Stomach smooth muscle (tissue), 2 donors: ENCODE measurements around the gene ABCG8.

Source experiments
- H3K27ac ChIP-seq: one replicate; pipeline ENCODE4 v1.7.0; 2013; ENCODE audit warnings: mild to moderate bottlenecking, low read length, inconsistent platforms
- H3K27me3 ChIP-seq, 2 donors: one replicate each; pipeline ENCODE4 v1.7.0; 2013; ENCODE audit warnings: low read length in 2 of 2; ENCODE audit not compliant: insufficient read depth in 2 of 2, control insufficient read depth in 1 of 2
- H3K36me3 ChIP-seq, 2 donors: one replicate each; pipeline ENCODE4 v1.7.0; 2013; ENCODE audit warnings: low read length in 2 of 2; ENCODE audit not compliant: control insufficient read depth in 2 of 2, insufficient read depth in 2 of 2
- H3K4me1 ChIP-seq: one replicate; pipeline ENCODE4 v1.7.0; 2013; ENCODE audit warnings: low read length; ENCODE audit not compliant: control insufficient read depth, insufficient read depth
- H3K4me3 ChIP-seq, 2 donors: one replicate each; pipeline ENCODE4 v1.7.0; 2013; ENCODE audit warnings: low read length in 2 of 2
- H3K9ac ChIP-seq, 2 donors: one replicate each; pipeline ENCODE4 v1.7.0; 2013; ENCODE audit warnings: low read length in 2 of 2, mild to moderate bottlenecking in 1 of 2
- H3K9me3 ChIP-seq, 2 donors: one replicate each; pipeline ENCODE4 v1.7.0; 2013; ENCODE audit warnings: low read length in 2 of 2; ENCODE audit not compliant: control insufficient read depth in 2 of 2
- donor health status: healthy.
- donor health status: Pancreatic carcinoma.

ABCG8 gene

DNA sequence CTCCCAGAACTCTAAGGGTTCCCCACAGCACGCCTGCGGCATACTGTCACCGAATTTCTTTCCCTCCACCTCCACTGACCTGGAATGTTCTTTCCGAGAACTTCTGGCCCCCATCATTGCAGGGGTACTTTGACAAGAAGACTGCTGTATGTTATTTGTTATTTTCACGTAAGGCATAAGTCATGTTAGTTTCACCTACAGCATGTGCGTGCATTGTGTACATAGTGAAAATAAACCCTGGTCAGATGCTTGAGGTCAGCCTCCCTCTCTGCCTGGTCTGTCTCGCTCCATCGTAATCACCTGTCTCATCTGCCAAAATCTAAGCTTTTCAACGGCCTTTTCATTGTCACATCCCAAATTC is 4.1 kb downstream of the ABCG8 start:
- no peak overlapping the region for H3K27ac ChIP-seq
- H3K4me3 ChIP-seq: no peak overlapping the region
- H3K9ac ChIP-seq: no peak overlapping the region
- H3K27me3 ChIP-seq: peaks cover 2 to 3% of the 10 kb centered on the region in 2 donors
- no peaks in the 10 kb centered on the region for H3K9me3 ChIP-seq
- H3K36me3 ChIP-seq: no peaks in the 10 kb centered on the region
- no peaks in the 10 kb centered on the region for H3K4me1 ChIP-seq

DNA sequence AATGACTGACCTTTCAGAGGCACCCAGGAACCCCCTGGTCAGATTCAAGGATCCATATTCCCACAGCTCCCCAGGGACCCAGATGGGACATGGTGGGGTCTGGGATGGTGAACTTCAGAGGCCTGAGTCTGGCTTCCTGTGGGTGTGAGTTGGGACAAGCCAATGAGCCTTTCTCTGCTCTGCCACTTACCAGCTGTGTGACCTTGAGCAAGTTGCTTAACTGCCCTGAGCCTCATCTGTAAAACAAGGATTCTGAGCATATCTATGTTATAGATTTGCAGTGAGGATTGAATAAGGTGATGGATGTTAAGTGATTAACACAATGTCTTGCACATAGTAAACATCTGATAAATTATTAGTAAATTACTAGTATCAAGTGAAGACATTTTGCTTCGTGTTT is 6.4 kb downstream of the ABCG8 start:
- H3K27ac ChIP-seq: no peak overlapping the region
- peaks cover 3% of the 10 kb centered on the region for H3K4me1 ChIP-seq
- no peak overlapping the region for H3K4me3 ChIP-seq
- no peaks in the 10 kb centered on the region for H3K36me3 ChIP-seq
- peaks cover 0 to 2% of the 10 kb centered on the region in 2 donors for H3K27me3 ChIP-seq
- no peak overlapping the region for H3K9ac ChIP-seq
- H3K9me3 ChIP-seq: no peaks in the 10 kb centered on the region

DNA sequence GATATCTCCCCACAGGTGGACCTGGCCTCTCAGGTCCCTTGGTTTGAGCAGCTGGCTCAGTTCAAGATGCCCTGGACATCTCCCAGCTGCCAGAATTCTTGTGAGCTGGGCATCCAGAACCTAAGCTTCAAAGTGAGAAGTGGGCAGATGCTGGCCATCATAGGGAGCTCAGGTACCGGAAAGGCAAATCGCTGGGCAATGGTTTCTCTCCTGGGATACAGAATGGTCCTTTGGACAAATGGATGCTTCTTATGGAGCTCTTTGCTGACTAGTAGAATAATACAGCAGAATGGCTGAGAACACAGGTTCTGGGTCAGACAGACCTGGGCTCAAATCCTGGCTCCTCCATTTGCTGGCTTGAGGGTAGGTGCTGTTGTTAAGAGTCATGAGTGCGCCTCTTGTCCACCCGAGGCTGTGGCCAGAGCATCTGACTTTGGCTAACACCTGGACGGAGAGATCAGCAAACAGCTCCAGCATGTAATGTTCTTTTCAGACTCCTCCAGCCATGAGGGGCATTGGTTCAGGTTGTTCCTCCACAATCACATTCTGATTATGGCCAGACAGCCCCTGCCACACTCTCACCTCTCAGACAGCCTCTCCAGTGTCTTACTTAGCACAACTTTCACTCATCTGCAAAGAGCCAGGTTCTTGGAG is 7.5 kb downstream of the ABCG8 start:
- peaks cover 3% of the 10 kb centered on the region for H3K4me1 ChIP-seq

DNA sequence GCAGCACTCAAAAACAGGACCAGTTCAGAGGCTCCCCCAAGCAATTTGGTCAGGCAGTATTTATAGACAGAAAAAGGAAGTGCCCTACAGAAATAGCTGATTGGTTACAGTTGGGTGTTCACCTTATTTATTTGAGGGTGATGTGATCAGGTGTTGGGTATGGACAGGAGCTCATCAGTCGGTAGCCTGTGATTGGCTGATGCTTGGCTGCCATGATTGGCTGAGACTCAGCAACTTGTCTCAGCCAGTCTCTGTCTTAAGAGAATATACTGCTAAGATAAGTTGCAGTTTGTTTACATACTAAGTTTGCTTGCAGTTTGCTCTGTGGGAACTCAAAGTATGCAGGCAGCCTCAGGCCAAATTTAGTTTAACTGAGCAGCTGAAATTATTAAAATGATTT is 9.4 kb downstream of the ABCG8 start:
- Histone ChIP-seq H3K9ac (no peak overlapping the region), H3K9me3 (no peaks in the 10 kb centered on the region), H3K27ac (no peak overlapping the region), H3K4me3 (no peak overlapping the region), H3K27me3 (peaks cover 0 to 2% of the 10 kb centered on the region in 2 donors), H3K36me3 (no peaks in the 10 kb centered on the region), H3K4me1 (peaks cover 3% of the 10 kb centered on the region)

More for the DNA sequence above, 7.5 kb downstream of the ABCG8 start:
- Histone ChIP-seq H3K27ac (no peak overlapping the region), H3K4me3 (no peak overlapping the region), H3K27me3 (no peaks in the 10 kb centered on the region), H3K36me3 (no peaks in the 10 kb centered on the region), H3K9ac (no peak overlapping the region), H3K9me3 (no peaks in the 10 kb centered on the region)

DNA sequence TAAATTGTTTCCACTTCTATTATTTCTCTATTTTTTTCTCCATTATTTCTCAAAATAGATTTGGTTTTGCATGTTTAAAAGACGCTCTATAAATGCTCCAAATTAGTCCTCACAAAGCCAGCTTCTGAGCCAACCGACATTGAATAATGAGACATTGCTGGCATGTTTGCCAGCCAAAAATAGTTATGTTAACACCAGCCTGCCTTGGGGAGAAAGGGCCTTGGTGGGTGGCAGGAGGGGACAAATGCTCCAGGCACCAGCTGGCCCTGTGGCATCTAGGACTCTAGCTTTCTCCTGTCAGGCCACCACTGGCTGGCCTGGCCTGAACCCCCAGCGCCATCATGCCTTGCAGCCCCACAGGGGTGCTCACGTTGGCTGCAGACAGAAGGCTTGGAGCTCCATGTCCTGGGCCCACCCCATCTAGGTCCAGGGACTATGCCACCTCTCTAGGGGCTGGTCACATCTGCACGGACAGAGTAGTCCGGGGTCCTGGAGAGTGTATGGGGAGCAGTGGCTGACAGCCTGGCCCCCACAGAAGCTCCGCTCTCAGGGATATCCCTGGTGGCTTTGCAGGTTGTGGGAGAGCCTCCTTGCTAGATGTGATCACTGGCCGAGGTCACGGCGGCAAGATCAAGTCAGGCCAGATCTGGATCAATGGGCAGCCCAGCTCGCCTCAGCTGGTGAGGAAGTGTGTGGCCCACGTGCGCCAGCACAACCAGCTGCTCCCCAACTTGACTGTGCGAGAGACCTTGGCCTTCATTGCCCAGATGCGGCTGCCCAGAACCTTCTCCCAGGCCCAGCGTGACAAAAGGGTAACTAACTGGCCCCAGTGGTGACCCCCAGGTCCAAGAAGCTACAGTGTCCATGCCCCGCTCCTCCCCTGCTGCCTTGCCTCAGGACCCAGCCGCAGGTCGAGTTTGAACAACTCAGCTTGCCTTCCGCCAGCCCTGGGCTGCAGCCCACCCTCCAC is 12.5 kb downstream of the ABCG8 start:
- H3K4me1 ChIP-seq: peaks cover 3% of the 10 kb centered on the region
- no peak overlapping the region for H3K4me3 ChIP-seq
- H3K27ac ChIP-seq: no peak overlapping the region
- no peak overlapping the region for H3K9ac ChIP-seq
- no peaks in the 10 kb centered on the region for H3K36me3 ChIP-seq
- H3K9me3 ChIP-seq: no peaks in the 10 kb centered on the region
- peaks cover 0 to 12% of the 10 kb centered on the region in 2 donors for H3K27me3 ChIP-seq

DNA sequence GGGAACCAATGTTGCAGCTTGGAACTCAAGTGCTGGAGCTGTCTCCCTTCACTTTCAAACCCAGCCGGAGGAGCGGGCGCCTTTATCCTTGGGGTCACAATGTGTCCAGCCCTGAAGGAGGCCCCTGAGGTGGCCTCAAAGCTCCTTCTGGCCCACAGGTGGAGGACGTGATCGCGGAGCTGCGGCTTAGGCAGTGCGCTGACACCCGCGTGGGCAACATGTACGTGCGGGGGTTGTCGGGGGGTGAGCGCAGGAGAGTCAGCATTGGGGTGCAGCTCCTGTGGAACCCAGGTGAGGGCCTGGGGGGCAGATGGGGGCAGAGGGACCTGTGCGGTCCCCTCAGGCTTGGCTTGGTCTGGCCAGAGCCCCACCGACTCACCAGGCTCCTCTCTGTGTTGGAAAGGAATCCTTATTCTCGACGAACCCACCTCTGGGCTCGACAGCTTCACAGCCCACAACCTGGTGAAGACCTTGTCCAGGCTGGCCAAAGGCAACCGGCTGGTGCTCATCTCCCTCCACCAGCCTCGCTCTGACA is 13.5 kb downstream of the ABCG8 start:
- Histone ChIP-seq H3K4me1 (peaks cover 3% of the 10 kb centered on the region), H3K9ac (no peak overlapping the region), H3K27me3 (peaks cover 0 to 12% of the 10 kb centered on the region in 2 donors), H3K36me3 (no peaks in the 10 kb centered on the region), H3K9me3 (no peaks in the 10 kb centered on the region), H3K27ac (no peak overlapping the region), H3K4me3 (no peak overlapping the region)

DNA sequence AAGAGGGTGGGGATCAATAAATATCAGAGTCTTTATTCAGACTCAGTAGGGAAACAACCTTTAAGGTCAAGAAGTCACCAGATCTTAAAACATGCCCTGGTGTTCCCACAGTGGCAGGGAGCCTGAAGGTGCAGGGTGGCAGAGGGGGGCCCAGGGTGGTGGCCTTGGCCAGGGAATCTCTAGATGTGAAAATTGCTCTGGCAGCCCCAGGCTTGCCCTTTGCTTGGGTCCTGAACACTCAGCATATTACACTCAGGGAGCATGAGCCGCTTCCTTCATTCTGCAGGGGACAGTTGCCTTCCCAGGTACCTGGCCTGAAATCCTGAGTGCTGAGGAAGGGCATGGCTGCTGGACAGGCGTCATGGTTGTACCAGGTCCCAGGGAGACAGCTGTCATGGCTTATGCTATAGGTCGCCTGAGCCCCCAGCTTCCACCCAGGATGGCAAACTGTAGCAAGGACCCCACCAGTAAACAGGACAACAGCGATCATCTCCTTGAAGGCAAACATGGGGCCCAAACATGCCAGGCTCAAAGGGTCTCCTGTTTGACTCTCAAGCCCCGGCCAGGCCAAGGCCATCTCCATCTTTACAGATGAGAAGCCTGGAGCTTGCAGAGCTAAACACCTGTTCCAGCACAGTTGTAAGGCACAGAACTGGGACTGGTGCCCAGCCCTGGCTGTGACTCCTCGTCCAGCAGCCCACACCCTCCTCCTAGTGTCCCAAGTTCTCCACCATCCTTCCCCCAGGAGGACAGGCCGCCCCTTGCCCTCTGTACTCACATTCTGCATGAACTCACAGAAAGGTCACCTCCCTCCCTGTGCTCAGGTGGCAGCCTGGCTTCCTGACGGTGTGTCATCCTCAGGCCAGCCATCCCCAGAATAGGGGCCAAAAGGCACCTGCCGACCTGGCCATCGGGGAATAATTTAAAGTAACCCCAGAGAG is 14.6 kb downstream of the ABCG8 start:
- H3K4me3 ChIP-seq: no peak overlapping the region
- H3K9me3 ChIP-seq: no peaks in the 10 kb centered on the region
- peaks cover 0 to 12% of the 10 kb centered on the region in 2 donors for H3K27me3 ChIP-seq
- H3K4me1 ChIP-seq: peaks cover under 1% of the 10 kb centered on the region
- no peaks in the 10 kb centered on the region for H3K36me3 ChIP-seq
- no peak overlapping the region for H3K9ac ChIP-seq
- H3K27ac ChIP-seq: no peak overlapping the region

DNA sequence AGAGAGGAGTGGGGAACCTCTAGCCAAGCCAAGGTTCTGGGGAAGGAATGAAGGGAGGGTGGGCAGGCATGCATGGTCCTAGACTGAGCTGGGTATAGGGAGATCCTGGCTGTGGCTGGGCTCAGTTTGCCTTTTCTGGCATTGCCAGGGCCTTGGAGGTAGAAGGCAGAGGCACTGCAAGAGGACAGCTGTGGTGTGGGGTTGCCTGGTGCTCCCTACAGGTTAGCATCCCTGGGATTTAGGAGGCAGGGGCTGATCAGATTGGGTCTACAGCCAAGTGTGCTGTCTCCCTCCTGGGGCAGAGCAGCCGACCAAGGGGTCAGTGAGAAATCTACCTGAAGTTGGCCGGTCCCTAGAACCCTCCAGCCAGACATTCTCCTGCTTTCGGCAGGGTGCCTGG is 15.9 kb downstream of the ABCG8 start:
- no peaks in the 10 kb centered on the region for H3K36me3 ChIP-seq
- H3K9me3 ChIP-seq: no peaks in the 10 kb centered on the region
- peaks cover 0 to 12% of the 10 kb centered on the region in 2 donors for H3K27me3 ChIP-seq
- H3K4me1 ChIP-seq: no peaks in the 10 kb centered on the region
- H3K27ac ChIP-seq: no peak overlapping the region
- no peak overlapping the region for H3K9ac ChIP-seq
- no peak overlapping the region for H3K4me3 ChIP-seq

DNA sequence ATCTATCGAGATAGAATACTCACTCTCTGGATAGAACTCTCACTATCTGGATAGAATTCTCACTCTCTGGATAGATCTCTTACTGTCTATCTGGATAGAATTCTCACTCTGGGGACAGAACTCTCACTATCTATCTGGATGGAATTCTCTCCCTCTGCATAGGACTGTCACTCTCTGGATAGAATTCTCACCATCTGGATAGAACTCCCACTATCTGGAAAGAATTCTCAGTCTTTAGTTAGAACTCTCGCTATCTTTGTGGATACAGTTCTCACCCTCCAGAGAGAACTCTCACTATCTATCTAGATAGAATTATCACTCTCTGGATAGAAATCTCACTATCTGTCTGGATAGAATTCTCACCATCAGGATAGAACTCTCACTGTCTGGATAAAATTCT is 16.5 kb downstream of the ABCG8 start:
- no peak overlapping the region for H3K9ac ChIP-seq
- H3K4me1 ChIP-seq: no peaks in the 10 kb centered on the region
- H3K9me3 ChIP-seq: no peaks in the 10 kb centered on the region
- H3K27ac ChIP-seq: no peak overlapping the region
- H3K36me3 ChIP-seq: no peaks in the 10 kb centered on the region
- H3K27me3 ChIP-seq: peaks cover under 1 to 12% of the 10 kb centered on the region in 2 donors
- no peak overlapping the region for H3K4me3 ChIP-seq

DNA sequence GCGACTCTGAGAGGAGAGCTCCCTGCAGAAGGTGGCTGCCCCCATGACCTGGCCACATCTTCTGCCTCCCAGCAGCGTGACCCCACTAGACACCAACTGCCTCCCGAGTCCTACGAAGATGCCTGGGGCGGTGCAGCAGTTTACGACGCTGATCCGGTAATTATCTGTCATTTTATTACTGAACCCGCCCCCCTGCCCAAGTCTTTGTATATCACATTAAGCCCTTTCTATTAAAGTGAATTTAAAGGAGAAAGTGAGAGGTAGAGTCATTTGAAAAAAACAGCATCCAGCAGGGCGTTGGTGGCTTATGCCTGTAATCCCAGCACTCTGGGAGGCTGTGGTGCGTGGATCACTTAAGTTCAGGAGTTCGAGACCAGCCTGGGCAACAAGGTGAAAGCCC is 33.4 kb downstream of the ABCG8 start:
- H3K9ac ChIP-seq: no peak overlapping the region
- H3K27ac ChIP-seq: no peak overlapping the region
- peaks cover 4 to 12% of the 10 kb centered on the region in 2 donors for H3K27me3 ChIP-seq
- no peaks in the 10 kb centered on the region for H3K9me3 ChIP-seq
- H3K4me1 ChIP-seq: peaks cover 3% of the 10 kb centered on the region
- H3K4me3 ChIP-seq: no peak overlapping the region
- H3K36me3 ChIP-seq: no peaks in the 10 kb centered on the region
